ENCODE measurements around the gene DMRT1. TPM values are rescaled to one million over a fixed set of nuclear protein-coding genes. Genes with fewer than 3 reads are reported as not detected.

Gene DMRT1
- total RNA-seq, 1 donor from 2014 or later, result not detected

DNA sequence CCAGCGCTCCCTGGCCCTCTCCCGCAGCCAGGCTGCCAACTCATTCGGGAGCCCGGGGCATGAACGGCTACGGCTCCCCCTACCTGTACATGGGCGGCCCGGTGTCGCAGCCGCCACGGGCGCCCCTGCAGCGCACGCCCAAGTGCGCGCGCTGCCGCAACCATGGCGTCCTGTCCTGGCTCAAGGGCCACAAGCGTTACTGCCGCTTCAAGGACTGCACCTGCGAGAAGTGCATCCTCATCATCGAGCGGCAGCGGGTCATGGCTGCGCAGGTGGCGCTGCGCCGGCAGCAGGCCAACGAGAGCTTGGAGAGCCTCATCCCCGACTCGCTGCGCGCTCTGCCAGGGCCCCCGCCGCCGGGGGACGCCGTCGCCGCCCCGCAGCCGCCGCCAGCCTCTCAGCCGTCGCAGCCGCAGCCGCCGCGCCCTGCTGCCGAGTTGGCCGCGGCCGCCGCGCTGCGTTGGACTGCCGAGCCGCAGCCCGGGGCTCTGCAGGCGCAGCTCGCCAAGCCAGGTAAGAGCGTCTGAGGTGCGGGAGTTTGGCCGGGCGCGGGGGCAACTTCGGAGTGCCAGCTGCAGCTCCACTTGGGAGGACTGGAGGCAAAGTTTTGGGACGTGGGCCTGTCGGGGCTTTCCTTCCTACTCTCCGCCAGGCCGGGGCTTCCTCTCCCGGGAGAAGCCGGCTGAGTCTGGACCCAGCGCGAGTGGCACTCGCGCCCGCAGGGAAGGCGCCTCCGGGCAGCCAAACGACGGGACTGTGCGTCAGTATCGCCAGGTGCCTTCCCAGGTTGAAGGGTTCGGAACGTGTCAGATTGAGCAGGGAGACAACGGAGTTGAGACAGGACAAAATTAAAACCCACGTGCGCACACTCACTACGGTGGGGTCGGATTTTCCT, 135.7 kb downstream of the DMRT1 start:
- peak overlapping the region; percentile 48 for H3K4me3 Mint-ChIP-seq (ENCODE audit: low read depth)
- no peak for DNase-seq (ENCODE audit: low spot score, unreplicated experiment)
- no peaks in the 10 kb centered on the region for H3K9me3 Mint-ChIP-seq (ENCODE audit: low read depth)
- peak overlapping the region; percentile 56 for H3K27ac Mint-ChIP-seq
- peaks cover 13% of the 10 kb centered on the region for H3K4me1 Mint-ChIP-seq (ENCODE audit: low read depth)
- H3K36me3 Mint-ChIP-seq (ENCODE audit: insufficient read depth), result no peaks in the 10 kb centered on the region
- TF ChIP-seq, protein P1, sequence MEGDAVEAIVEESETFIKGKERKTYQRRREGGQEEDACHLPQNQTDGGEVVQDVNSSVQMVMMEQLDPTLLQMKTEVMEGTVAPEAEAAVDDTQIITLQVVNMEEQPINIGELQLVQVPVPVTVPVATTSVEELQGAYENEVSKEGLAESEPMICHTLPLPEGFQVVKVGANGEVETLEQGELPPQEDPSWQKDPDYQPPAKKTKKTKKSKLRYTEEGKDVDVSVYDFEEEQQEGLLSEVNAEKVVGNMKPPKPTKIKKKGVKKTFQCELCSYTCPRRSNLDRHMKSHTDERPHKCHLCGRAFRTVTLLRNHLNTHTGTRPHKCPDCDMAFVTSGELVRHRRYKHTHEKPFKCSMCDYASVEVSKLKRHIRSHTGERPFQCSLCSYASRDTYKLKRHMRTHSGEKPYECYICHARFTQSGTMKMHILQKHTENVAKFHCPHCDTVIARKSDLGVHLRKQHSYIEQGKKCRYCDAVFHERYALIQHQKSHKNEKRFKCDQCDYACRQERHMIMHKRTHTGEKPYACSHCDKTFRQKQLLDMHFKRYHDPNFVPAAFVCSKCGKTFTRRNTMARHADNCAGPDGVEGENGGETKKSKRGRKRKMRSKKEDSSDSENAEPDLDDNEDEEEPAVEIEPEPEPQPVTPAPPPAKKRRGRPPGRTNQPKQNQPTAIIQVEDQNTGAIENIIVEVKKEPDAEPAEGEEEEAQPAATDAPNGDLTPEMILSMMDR (IDR thresholded peaks at IDR 0.05; ENCODE audit: unreplicated experiment), result no peak
- peaks cover 89% of the 10 kb centered on the region for H3K27me3 Mint-ChIP-seq

DNA sequence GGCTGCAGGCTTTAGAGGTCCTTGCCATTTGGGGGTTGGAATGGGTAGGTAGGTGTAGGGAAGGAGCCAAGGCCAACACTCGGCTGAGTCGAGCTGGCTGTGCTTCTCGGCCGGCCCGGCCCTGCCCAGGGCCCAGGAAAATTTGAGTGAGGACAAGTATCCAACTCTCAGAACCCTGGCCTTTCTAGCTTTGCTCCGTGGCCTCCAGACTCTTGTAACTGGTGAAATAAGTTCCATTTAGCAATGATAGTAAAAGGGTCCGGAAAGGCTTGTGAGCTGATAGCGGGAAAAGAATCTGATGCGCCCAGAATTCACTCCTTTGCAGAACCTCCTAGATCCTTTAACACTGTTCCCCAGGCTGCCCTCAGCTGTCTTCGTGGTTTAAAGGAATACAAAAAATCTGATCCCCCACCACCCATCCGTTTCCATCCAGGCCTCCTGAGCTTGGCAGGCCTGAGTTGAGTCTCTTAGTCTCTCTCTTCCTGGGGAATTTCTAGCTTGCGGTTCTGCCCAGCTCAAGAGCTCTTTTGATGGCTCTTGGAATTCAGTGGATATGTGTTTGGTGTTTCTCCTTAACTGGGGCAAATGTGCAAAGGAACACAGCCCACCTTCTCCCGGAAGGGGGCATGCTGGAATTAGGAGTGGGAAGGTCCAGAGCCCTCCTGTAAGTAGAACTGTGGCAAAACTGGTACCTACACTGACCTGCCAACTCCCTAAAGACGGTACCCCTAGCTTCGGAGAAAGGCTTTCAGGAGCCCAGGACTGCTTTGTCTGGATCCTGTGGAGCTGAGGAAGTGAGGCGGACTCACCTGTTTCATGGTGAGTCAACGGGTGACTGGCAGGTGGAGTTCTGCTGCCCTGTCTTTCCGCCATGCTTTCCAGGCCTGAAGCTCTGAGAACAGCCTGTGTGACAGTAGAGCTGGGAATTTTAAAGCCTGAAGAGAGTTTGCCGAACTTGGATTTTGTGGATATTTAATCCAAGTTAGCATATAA, 136.6 kb downstream of the DMRT1 start:
- Mint-ChIP-seq H3K9me3 (ENCODE audit: low read depth) (no peaks in the 10 kb centered on the region), H3K27ac (peak overlapping the region; percentile 56), H3K36me3 (ENCODE audit: insufficient read depth) (no peaks in the 10 kb centered on the region), H3K27me3 (peaks cover 89% of the 10 kb centered on the region), H3K4me3 (ENCODE audit: low read depth) (peak overlapping the region; percentile 39), H3K4me1 (ENCODE audit: low read depth) (peaks cover 13% of the 10 kb centered on the region)
- no peak for DNase-seq (ENCODE audit: low spot score, unreplicated experiment)
- TF ChIP-seq, protein P1 (IDR thresholded peaks at IDR 0.05; ENCODE audit: unreplicated experiment), result no peak

DNA sequence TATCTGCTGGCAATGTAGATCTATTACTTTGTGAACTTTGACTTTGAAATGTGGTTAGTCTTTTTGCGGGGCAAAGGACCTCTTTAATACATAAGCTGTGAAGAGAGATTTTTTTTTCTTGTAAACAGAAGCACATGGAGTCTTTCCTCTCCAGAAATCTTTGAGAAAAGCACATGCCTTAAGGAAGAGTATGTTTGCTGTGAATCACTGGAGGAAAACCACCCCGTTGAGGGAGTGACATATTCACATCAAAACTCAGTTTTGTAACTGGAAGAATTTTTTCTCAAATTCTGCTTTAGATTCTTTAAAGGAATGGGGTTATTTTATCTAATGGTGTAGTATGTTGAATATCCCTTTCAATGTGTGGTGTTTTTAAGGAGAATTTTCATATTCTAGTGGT, 138.5 kb downstream of the DMRT1 start:
- no peak for DNase-seq (ENCODE audit: low spot score, unreplicated experiment)
- Mint-ChIP-seq H3K4me1 (ENCODE audit: low read depth) (peaks cover 3% of the 10 kb centered on the region), H3K27ac (no peak overlapping the region), H3K9me3 (ENCODE audit: low read depth) (no peaks in the 10 kb centered on the region), H3K36me3 (ENCODE audit: insufficient read depth) (no peaks in the 10 kb centered on the region), H3K27me3 (peaks cover 89% of the 10 kb centered on the region), H3K4me3 (ENCODE audit: low read depth) (no peak overlapping the region)
- TF ChIP-seq, protein P1 (IDR thresholded peaks at IDR 0.05; ENCODE audit: unreplicated experiment), result no peak

DNA sequence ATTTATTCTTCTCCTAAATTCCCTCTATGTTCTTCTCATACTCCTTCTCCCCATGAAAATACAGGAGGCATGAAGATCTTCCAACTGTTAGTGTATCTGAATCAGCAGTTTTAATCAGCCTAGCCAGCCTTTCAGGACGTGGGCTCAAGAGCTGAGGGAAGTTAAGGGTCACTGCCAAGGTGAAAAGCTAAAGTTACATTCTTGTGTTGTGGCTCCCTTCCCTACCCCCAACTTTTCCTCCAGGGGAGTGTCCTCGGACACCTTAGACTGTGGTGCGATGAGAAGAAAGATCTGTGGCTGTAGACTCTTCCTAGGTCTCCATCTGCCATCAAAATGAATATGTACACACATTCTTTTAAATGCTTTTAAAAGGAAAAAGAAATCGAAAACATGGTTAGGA, 139.1 kb downstream of the DMRT1 start:
- H3K27me3 Mint-ChIP-seq, result peaks cover 87% of the 10 kb centered on the region
- no peaks in the 10 kb centered on the region for H3K36me3 Mint-ChIP-seq (ENCODE audit: insufficient read depth)
- H3K9me3 Mint-ChIP-seq (ENCODE audit: low read depth), result no peaks in the 10 kb centered on the region
- H3K4me1 Mint-ChIP-seq (ENCODE audit: low read depth), result peaks cover 2% of the 10 kb centered on the region
- TF ChIP-seq, protein P1 (IDR thresholded peaks at IDR 0.05; ENCODE audit: unreplicated experiment), result no peak
- no peak overlapping the region for H3K27ac Mint-ChIP-seq
- H3K4me3 Mint-ChIP-seq (ENCODE audit: low read depth), result no peak overlapping the region
- no peak for DNase-seq (ENCODE audit: low spot score, unreplicated experiment)

GRCh38 chr9:981491-981898, 140.0 kb downstream of the DMRT1 start:
- H3K4me1 Mint-ChIP-seq (ENCODE audit: low read depth), result no peaks in the 10 kb centered on the region
- peaks cover 89% of the 10 kb centered on the region for H3K27me3 Mint-ChIP-seq
- no peak for DNase-seq (ENCODE audit: low spot score, unreplicated experiment)
- H3K4me3 Mint-ChIP-seq (ENCODE audit: low read depth), result no peak overlapping the region
- no peak overlapping the region for H3K27ac Mint-ChIP-seq
- TF ChIP-seq, protein P1 (IDR thresholded peaks at IDR 0.05; ENCODE audit: unreplicated experiment), result peak; percentile 45
- no peaks in the 10 kb centered on the region for H3K36me3 Mint-ChIP-seq (ENCODE audit: insufficient read depth)
- no peaks in the 10 kb centered on the region for H3K9me3 Mint-ChIP-seq (ENCODE audit: low read depth)

Data from progenitor cell of endocrine pancreas (in vitro differentiated cells).